ENCODE data around the gene RGP1.

Gene RGP1

DNA sequence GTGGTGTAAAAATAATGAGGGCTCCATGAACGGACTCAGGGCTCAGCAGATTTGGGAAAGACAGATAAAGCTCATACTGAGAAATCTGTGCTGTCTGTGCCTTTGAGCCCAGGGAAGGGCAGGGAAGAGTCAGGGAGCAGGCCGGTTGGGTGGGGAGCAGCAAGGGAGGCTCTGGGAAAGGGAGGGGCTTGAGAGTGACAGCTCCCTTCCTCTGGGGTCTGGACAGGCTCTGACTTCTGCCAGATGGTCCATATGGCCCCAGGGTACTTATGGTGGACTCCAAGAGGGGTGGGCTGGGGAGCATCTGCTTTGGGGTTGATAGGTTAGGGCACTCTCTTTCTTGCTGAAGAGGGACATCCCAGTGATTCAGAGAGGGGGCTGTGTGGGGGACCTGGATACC, 44.4 kb downstream of the RGP1 start:
- Histone ChIP-seq H3K9ac (ENCODE audit: insufficient read length, low read depth) (no peak overlapping the region), H3K36me3 (ENCODE audit: insufficient read depth, insufficient read length, low read length) (no peaks in the 10 kb centered on the region), H3K27me3 (ENCODE audit: insufficient read depth, insufficient read length) (peaks cover 9% of the 10 kb centered on the region), H3K9me3 (ENCODE audit: insufficient read depth, low read length) (no peaks in the 10 kb centered on the region), H3K4me1 (ENCODE audit: insufficient read depth, insufficient read length) (peaks cover 4% of the 10 kb centered on the region), H3K4me3 (ENCODE audit: insufficient read length, low read depth) (no peak overlapping the region)
- no peak for TF ChIP-seq YY1 (IDR thresholded peaks at IDR 0.05; ENCODE audit: insufficient read depth, insufficient read length)
- no peak for TF ChIP-seq SUZ12 (IDR thresholded peaks at IDR 0.05; ENCODE audit: extremely low read depth, insufficient read depth, insufficient read length)
- no peak for TF ChIP-seq ZNF274 (IDR thresholded peaks at IDR 0.05; ENCODE audit: low read depth, low read length)
- DNase-seq (ENCODE audit: low read depth, low spot score) = no peak

DNA sequence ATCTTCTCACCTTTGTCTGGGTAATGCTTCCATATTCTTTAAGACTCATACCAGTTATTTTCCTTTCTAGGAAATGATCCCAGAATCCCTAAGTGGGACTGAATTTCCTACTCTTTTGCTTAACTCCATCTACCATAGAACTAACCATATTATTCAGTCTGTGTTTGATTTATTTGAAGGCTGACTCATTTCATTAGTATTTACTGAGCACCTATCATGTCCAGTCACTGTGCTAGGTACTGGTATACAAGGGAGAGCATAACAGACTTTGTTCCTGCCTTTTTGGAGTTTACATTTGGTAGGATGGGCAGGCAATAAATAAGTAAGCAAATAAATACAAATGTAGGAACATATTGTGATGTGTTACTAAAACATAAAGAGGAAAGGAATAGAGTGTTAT, 46.6 kb downstream of the RGP1 start:
- TF ChIP-seq ZNF274 (IDR thresholded peaks at IDR 0.05; ENCODE audit: low read depth, low read length) (no peak), SUZ12 (IDR thresholded peaks at IDR 0.05; ENCODE audit: extremely low read depth, insufficient read depth, insufficient read length) (no peak), YY1 (IDR thresholded peaks at IDR 0.05; ENCODE audit: insufficient read depth, insufficient read length) (no peak)
- H3K4me3 ChIP-seq (ENCODE audit: insufficient read length, low read depth) = no peak overlapping the region
- H3K27me3 ChIP-seq (ENCODE audit: insufficient read depth, insufficient read length) = peaks cover 9% of the 10 kb centered on the region
- no peak for DNase-seq (ENCODE audit: low read depth, low spot score)
- H3K9ac ChIP-seq (ENCODE audit: insufficient read length, low read depth) = no peak overlapping the region
- peaks cover 4% of the 10 kb centered on the region for H3K4me1 ChIP-seq (ENCODE audit: insufficient read depth, insufficient read length)
- H3K9me3 ChIP-seq (ENCODE audit: insufficient read depth, low read length) = no peaks in the 10 kb centered on the region
- H3K36me3 ChIP-seq (ENCODE audit: insufficient read depth, insufficient read length, low read length) = peaks cover 8% of the 10 kb centered on the region

DNA sequence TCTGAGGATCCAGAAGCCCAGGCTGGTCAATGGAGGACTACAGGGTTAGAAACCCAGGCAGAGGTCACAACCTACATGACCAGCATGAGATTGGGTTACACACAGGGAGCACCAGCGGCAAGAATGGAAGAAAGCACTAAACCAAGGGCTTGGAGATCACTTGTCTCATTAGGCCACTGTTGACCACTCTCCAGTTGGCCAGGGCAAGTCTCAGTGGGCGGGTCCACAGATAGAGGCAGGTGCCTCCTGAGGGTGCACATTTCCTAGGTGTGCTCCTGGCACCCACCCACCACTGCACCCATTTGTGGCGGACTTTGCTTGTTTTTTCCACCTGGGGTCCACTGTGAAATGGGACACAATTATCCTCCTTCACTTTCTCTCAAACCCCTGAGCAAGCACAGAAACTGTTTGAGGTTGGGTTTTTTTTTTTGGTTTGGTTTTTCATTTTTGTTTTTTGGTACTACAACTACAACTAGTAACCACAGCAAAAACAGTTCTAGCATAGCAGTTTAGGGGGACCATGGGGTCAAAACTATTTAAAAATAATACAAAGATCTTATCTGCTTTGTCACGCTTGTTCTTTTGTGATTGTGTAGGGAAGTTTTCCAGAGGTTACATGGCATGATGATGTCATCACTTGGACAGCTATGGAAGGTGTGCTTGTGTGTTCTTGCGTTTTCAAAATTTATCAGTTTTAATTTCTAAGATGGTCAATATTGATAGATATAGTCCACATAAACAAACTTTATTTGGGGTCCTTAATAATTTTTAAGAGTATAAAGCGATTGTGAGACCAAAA, 48.4 kb downstream of the RGP1 start:
- Histone ChIP-seq H3K9me3 (ENCODE audit: insufficient read depth, low read length) (no peaks in the 10 kb centered on the region), H3K4me1 (ENCODE audit: insufficient read depth, insufficient read length) (peaks cover 4% of the 10 kb centered on the region), H3K9ac (ENCODE audit: insufficient read length, low read depth) (no peak overlapping the region), H3K36me3 (ENCODE audit: insufficient read depth, insufficient read length, low read length) (peaks cover 21% of the 10 kb centered on the region), H3K4me3 (ENCODE audit: insufficient read length, low read depth) (no peak overlapping the region), H3K27me3 (ENCODE audit: insufficient read depth, insufficient read length) (peaks cover 5% of the 10 kb centered on the region)
- DNase-seq (ENCODE audit: low read depth, low spot score) = no peak
- TF ChIP-seq ZNF274 (IDR thresholded peaks at IDR 0.05; ENCODE audit: low read depth, low read length) (no peak), YY1 (IDR thresholded peaks at IDR 0.05; ENCODE audit: insufficient read depth, insufficient read length) (no peak), SUZ12 (IDR thresholded peaks at IDR 0.05; ENCODE audit: extremely low read depth, insufficient read depth, insufficient read length) (no peak)

DNA sequence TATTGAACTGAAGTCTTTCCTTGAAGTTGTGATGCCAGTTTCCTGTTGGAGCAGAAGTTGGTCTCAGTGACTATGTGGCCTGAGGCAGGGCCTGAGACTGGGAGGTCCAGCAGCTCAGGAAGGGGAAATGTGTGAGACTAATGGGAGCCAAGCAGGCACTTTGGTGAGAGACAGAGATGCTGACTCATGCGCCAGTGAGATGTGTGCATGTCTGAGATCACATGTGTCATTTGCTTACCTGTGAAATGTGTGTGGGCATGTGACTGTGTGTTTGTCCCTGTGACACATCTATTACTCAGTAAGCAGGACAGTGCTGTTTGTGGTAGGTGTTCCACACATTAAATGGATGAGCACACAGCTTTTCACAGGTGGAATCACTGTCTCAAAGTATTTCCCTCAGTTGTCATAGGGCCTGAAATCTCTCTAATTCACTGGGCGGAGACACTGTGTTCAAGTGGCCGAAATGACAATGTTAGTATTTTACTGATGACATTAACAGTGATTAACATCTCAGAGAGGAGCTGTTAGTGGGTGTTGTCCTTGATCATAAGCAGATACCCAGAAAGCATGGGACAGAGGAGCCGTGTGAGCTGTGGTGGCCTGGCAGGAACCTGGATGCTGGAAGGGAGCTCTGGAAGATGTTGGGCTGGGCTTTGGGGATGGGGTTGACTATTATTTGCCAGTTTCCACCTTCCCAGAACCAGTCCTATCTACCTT, 49.7 kb downstream of the RGP1 start:
- no peaks in the 10 kb centered on the region for H3K9me3 ChIP-seq (ENCODE audit: insufficient read depth, low read length)
- no peak for DNase-seq (ENCODE audit: low read depth, low spot score)
- no peak for TF ChIP-seq YY1 (IDR thresholded peaks at IDR 0.05; ENCODE audit: insufficient read depth, insufficient read length)
- no peak for TF ChIP-seq ZNF274 (IDR thresholded peaks at IDR 0.05; ENCODE audit: low read depth, low read length)
- TF ChIP-seq SUZ12 (IDR thresholded peaks at IDR 0.05; ENCODE audit: extremely low read depth, insufficient read depth, insufficient read length) = no peak
- H3K4me1 ChIP-seq (ENCODE audit: insufficient read depth, insufficient read length) = no peaks in the 10 kb centered on the region
- H3K4me3 ChIP-seq (ENCODE audit: insufficient read length, low read depth) = no peak overlapping the region
- H3K9ac ChIP-seq (ENCODE audit: insufficient read length, low read depth) = no peak overlapping the region
- H3K27me3 ChIP-seq (ENCODE audit: insufficient read depth, insufficient read length) = no peaks in the 10 kb centered on the region
- H3K36me3 ChIP-seq (ENCODE audit: insufficient read depth, insufficient read length, low read length) = peaks cover 24% of the 10 kb centered on the region

DNA sequence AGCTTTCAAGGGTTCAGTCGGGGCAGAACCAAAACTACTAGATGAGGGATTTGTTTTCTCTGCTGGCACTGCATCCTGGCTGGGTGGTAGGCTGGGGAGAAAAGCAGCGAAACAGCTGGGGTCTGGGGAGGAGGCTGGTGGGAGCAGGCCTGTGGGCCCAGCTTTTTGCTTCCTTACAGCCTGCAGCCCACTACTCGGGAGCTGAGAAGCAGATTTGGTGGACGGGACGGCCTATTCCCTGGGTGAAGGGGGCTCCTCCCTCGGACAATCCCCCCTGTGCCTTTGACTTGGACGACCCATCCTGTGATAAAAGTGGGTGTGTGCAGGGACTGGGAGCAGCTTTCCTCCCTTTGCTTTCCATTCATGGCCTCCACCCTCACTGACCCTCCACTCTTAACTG, 51.4 kb downstream of the RGP1 start:
- Histone ChIP-seq H3K4me3 (ENCODE audit: insufficient read length, low read depth) (no peak overlapping the region), H3K4me1 (ENCODE audit: insufficient read depth, insufficient read length) (no peaks in the 10 kb centered on the region), H3K36me3 (ENCODE audit: insufficient read depth, insufficient read length, low read length) (peaks cover 29% of the 10 kb centered on the region), H3K9me3 (ENCODE audit: insufficient read depth, low read length) (no peaks in the 10 kb centered on the region), H3K27me3 (ENCODE audit: insufficient read depth, insufficient read length) (no peaks in the 10 kb centered on the region), H3K9ac (ENCODE audit: insufficient read length, low read depth) (no peak overlapping the region)
- DNase-seq (ENCODE audit: low read depth, low spot score) = no peak
- TF ChIP-seq ZNF274 (IDR thresholded peaks at IDR 0.05; ENCODE audit: low read depth, low read length) = no peak
- no peak for TF ChIP-seq SUZ12 (IDR thresholded peaks at IDR 0.05; ENCODE audit: extremely low read depth, insufficient read depth, insufficient read length)
- TF ChIP-seq YY1 (IDR thresholded peaks at IDR 0.05; ENCODE audit: insufficient read depth, insufficient read length) = no peak

DNA sequence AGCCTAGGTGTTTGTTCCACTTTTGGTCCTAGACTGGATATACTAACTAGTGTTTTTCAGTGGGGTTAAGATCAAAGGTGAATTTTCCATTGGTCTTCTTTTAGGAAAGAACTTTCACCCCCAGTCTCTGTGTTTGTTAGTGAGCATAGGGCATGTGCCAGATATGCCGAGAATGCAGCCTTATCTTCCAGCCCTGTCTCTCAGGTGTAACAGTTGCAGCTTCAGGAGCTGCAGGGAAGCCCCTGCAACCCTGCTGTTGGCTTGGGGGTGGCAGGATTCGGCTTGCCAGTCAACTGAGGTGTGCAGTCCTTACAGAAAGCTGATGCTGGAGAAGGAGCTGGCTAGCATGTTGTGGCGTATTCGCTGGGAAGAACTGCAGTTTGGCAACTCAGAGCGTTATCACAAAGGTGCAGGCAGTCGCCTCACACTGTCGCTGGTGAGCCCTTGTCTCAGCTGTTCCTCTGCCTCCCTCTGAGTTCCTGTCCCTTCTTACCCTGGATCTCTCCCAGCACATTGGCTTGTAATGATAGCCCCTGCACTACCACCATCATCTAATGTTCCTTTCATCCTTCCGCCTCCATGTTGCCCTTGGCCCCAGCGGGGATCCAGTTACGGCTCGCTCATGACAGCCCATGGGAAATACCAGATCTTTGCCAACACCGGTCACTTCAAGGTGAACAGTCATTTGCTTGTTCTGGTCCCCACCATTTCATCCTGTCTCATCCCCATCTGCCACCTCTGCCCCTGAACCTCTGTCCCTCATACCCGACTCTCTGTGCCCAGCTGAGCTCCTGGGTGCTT, 52.4 kb downstream of the RGP1 start:
- no peak overlapping the region for H3K9ac ChIP-seq (ENCODE audit: insufficient read length, low read depth)
- DNase-seq (ENCODE audit: low read depth, low spot score) = no peak

More for the DNA sequence above, 52.4 kb downstream of the RGP1 start:
- Histone ChIP-seq H3K36me3 (ENCODE audit: insufficient read depth, insufficient read length, low read length) (peaks cover 38% of the 10 kb centered on the region), H3K27me3 (ENCODE audit: insufficient read depth, insufficient read length) (no peaks in the 10 kb centered on the region), H3K4me1 (ENCODE audit: insufficient read depth, insufficient read length) (no peaks in the 10 kb centered on the region), H3K4me3 (ENCODE audit: insufficient read length, low read depth) (no peak overlapping the region), H3K9me3 (ENCODE audit: insufficient read depth, low read length) (no peaks in the 10 kb centered on the region)
- TF ChIP-seq SUZ12 (IDR thresholded peaks at IDR 0.05; ENCODE audit: extremely low read depth, insufficient read depth, insufficient read length) (no peak), YY1 (IDR thresholded peaks at IDR 0.05; ENCODE audit: insufficient read depth, insufficient read length) (no peak), ZNF274 (IDR thresholded peaks at IDR 0.05; ENCODE audit: low read depth, low read length) (no peak)
